B cell (primary cell): ENCODE results near the gene FAM236C.
"Not testable (repeated sequence)": the region's sequence is repeated elsewhere in the genome, so short reads cannot be mapped to it uniquely, and the experiment has no call there.

ENCODE experiments used
- CTCF ChIP-seq: fragments of 200-600 bp; IDR thresholded peaks from one replicate; pipeline ENCODE4 v1.8.0; 2022; ENCODE audit warnings: antibody characterized with exemption, mild to moderate bottlenecking
- EZH2 ChIP-seq: IDR thresholded peaks from 2 replicates; pipeline ENCODE4 v1.6.1; 2012; ENCODE audit warnings: borderline replicate concordance, low read depth, mild to moderate bottlenecking, moderate library complexity, low read length; ENCODE audit not compliant: insufficient read depth, poor library complexity, severe bottlenecking

- not testable (repeated sequence) for TF ChIP-seq EZH2, CTCF
These were observed 3.7 kb downstream of the FAM236C start for GRCh38 chrX:72916096-72916495.
